Measurements from ENCODE around the gene ZSCAN5A. TPM values are rescaled to one million over a fixed set of nuclear protein-coding genes. Genes with fewer than 3 reads are reported as not detected.
A peak's percentile ranks its signal among the peaks of the same experiment; 100 is the strongest.

The ZSCAN5A gene
- total and polyA plus RNA-seq, 10 of the 15 experiments (the other 5 are each of a cell fraction or from before 2014, with no cell fraction given) = 5.5 to 12.0 (median 8.7) TPM

- TF ChIP-seq, protein P1, sequence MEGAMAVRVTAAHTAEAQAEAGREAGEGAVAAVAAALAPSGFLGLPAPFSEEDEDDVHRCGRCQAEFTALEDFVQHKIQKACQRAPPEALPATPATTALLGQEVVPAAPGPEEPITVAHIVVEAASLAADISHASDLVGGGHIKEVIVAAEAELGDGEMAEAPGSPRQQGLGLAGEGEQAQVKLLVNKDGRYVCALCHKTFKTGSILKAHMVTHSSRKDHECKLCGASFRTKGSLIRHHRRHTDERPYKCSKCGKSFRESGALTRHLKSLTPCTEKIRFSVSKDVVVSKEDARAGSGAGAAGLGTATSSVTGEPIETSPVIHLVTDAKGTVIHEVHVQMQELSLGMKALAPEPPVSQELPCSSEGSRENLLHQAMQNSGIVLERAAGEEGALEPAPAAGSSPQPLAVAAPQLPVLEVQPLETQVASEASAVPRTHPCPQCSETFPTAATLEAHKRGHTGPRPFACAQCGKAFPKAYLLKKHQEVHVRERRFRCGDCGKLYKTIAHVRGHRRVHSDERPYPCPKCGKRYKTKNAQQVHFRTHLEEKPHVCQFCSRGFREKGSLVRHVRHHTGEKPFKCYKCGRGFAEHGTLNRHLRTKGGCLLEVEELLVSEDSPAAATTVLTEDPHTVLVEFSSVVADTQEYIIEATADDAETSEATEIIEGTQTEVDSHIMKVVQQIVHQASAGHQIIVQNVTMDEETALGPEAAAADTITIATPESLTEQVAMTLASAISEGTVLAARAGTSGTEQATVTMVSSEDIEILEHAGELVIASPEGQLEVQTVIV (IDR thresholded peaks at IDR 0.05; ENCODE audit: borderline replicate concordance, partially characterized antibody) = peak; percentile 97
- TF ChIP-seq RFX5 (IDR thresholded peaks at IDR 0.05; ENCODE audit: low read depth, low read length) (0 out of 2 replicates have a peak, but pooled peaks have one; percentile 46), ZBTB33 (IDR thresholded peaks at IDR 0.05) (no peak), RELB (IDR thresholded peaks at IDR 0.05; ENCODE audit: low read depth) (peak; percentile 42; the same call in 1 of the 2 replicates), NFYB (IDR thresholded peaks at IDR 0.05; ENCODE audit: insufficient read depth, low read depth, low read length) (peak; percentile 47; the same call in 1 of the 2 replicates), HDGF (IDR thresholded peaks at IDR 0.05) (no peak), BCLAF1 (IDR thresholded peaks at IDR 0.05) (no peak), EZH2 (IDR thresholded peaks at IDR 0.05; ENCODE audit: borderline replicate concordance, control insufficient read depth, low read depth, low read length) (no peak), SREBF1 (IDR thresholded peaks at IDR 0.05; ENCODE audit: low read length) (peak; percentile 84; the same call in 1 of the 2 replicates), GATAD2B (conservative IDR thresholded peaks at IDR 0.05; ENCODE audit: low read depth) (no peak; the same call in 1 of the 2 replicates), PAX8 (IDR thresholded peaks at IDR 0.05) (no peak), MTA3 (IDR thresholded peaks at IDR 0.05; ENCODE audit: borderline replicate concordance, low read length) (no peak)
- TF ChIP-seq, protein P2, sequence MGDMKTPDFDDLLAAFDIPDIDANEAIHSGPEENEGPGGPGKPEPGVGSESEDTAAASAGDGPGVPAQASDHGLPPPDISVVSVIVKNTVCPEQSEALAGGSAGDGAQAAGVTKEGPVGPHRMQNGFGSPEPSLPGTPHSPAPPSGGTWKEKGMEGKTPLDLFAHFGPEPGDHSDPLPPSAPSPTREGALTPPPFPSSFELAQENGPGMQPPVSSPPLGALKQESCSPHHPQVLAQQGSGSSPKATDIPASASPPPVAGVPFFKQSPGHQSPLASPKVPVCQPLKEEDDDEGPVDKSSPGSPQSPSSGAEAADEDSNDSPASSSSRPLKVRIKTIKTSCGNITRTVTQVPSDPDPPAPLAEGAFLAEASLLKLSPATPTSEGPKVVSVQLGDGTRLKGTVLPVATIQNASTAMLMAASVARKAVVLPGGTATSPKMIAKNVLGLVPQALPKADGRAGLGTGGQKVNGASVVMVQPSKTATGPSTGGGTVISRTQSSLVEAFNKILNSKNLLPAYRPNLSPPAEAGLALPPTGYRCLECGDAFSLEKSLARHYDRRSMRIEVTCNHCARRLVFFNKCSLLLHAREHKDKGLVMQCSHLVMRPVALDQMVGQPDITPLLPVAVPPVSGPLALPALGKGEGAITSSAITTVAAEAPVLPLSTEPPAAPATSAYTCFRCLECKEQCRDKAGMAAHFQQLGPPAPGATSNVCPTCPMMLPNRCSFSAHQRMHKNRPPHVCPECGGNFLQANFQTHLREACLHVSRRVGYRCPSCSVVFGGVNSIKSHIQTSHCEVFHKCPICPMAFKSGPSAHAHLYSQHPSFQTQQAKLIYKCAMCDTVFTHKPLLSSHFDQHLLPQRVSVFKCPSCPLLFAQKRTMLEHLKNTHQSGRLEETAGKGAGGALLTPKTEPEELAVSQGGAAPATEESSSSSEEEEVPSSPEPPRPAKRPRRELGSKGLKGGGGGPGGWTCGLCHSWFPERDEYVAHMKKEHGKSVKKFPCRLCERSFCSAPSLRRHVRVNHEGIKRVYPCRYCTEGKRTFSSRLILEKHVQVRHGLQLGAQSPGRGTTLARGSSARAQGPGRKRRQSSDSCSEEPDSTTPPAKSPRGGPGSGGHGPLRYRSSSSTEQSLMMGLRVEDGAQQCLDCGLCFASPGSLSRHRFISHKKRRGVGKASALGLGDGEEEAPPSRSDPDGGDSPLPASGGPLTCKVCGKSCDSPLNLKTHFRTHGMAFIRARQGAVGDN (IDR thresholded peaks at IDR 0.05) = peak; percentile 71
- TF ChIP-seq, protein P3, sequence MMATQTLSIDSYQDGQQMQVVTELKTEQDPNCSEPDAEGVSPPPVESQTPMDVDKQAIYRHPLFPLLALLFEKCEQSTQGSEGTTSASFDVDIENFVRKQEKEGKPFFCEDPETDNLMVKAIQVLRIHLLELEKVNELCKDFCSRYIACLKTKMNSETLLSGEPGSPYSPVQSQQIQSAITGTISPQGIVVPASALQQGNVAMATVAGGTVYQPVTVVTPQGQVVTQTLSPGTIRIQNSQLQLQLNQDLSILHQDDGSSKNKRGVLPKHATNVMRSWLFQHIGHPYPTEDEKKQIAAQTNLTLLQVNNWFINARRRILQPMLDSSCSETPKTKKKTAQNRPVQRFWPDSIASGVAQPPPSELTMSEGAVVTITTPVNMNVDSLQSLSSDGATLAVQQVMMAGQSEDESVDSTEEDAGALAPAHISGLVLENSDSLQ (IDR thresholded peaks at IDR 0.05) = peak; percentile 47
Measured at GRCh38 chr19:56314381-56315076, at the start of gene ZSCAN5A (continued).

All from GM12878 (cell line).